Panc1 (cell line): ENCODE measurements around the gene PLCD3. TPM values are rescaled to one million over a fixed set of nuclear protein-coding genes. Genes with fewer than 3 reads are reported as not detected.

Experiments
- ATAC-seq: fragments of 200-7000 bp; cut with Tn5 transposase; 2 replicates; pipeline ENCODE4 v1.9.1; 2020; ENCODE audit warnings: mild to moderate bottlenecking, moderate library complexity
- BruUV-seq: library from RNA; stranded (reverse); fragments of 400-500 nt; replicated peaks from 2 replicates; lab custom pipeline; 2021; lab: Mats Ljungman, UMichigan
- CTCF ChIA-PET: fragments of 300-600 bp; sonication (Branson Sonifier 250); formaldehyde crosslinking; loops from one replicate; lab custom pipeline; 2022; ENCODE audit warnings: antibody characterized with exemption; lab: Charles Lee
- POLR2A ChIA-PET: fragments of 300-600 bp; sonication (Branson Sonifier 250); formaldehyde crosslinking; loops from one replicate; lab custom pipeline; 2022; ENCODE audit warnings: antibody characterized with exemption; lab: Charles Lee
- DNase-seq: peaks from one replicate; pipeline ENCODE4 v3.0.0-alpha.2; 2010; ENCODE audit warnings: low read depth, low spot score
- H3K27ac ChIP-seq: 2 replicates; pipeline ENCODE4 v1.5.1; 2011; ENCODE audit warnings: mild to moderate bottlenecking, low read length, inconsistent platforms
- H3K27me3 ChIP-seq: fragments of 200-500 bp; sonication (Bioruptor generic); 2 replicates; pipeline ENCODE4 v1.6.0; 2014; ENCODE audit warnings: low read length, inconsistent platforms; ENCODE audit not compliant: control insufficient read depth, insufficient read depth
- H3K36me3 ChIP-seq: fragments of 200-500 bp; sonication (Bioruptor generic); 2 replicates; pipeline ENCODE4 v1.5.1; 2014; ENCODE audit warnings: inconsistent platforms, mild to moderate bottlenecking, low read length, moderate library complexity; ENCODE audit not compliant: control insufficient read depth, insufficient read depth
- H3K4me1 ChIP-seq: 2 replicates; pipeline ENCODE4 v1.5.1; 2011; ENCODE audit warnings: inconsistent platforms, mild to moderate bottlenecking, low read length, moderate library complexity; ENCODE audit not compliant: control insufficient read depth, insufficient read depth
- H3K4me3 ChIP-seq, 2 experiments: 2 replicates each; pipeline ENCODE4 v1.5.1; 2011 to 2012; ENCODE audit warnings: low read depth in 2 of 2, low read length in 2 of 2, mild to moderate bottlenecking in 2 of 2, inconsistent platforms in 1 of 2, moderate library complexity in 1 of 2
- H3K9me3 ChIP-seq: fragments of 200-500 bp; sonication (Bioruptor generic); 2 replicates; pipeline ENCODE4 v1.5.1; 2014; ENCODE audit warnings: low read depth, mild to moderate bottlenecking, inconsistent platforms, low read length, moderate library complexity; ENCODE audit not compliant: control insufficient read depth, insufficient read depth
- CTCF ChIP-seq: fragments of 450-650 bp; IDR thresholded peaks from 2 replicates; pipeline ENCODE4 v1.5.1; 2017; ENCODE audit warnings: mild to moderate bottlenecking
- POLR2AphosphoS5 ChIP-seq: IDR thresholded peaks from 2 replicates; pipeline ENCODE4 v1.6.1; 2012; ENCODE audit warnings: mild to moderate bottlenecking, low read depth, low read length, moderate library complexity
- REST ChIP-seq, 2 experiments: IDR thresholded peaks; 2 replicates each; pipeline ENCODE4 v1.6.1; 2011 to 2012; ENCODE audit warnings: low read depth in 2 of 2, control low read depth in 1 of 2, low read length in 1 of 2, mild to moderate bottlenecking in 1 of 2, moderate library complexity in 1 of 2; ENCODE audit not compliant: insufficient read depth in 1 of 2
- SIN3A ChIP-seq: IDR thresholded peaks from 2 replicates; pipeline ENCODE4 v1.6.1; 2012; ENCODE audit warnings: low read depth, mild to moderate bottlenecking, low read length, moderate library complexity, borderline replicate concordance; ENCODE audit not compliant: insufficient read depth
- TCF7L2 ChIP-seq: IDR thresholded peaks from 2 replicates; pipeline ENCODE4 v1.6.1; 2011; ENCODE audit warnings: mild to moderate bottlenecking, low read depth, low read length, inconsistent platforms
- in situ Hi-C: cut with HindIII; loops from 2 replicates; pipeline ENCODE4 v1.10.0; 2016; ENCODE audit warnings: low sequenced_read_pairs, low pct_unique_long_range_greater_than_20kb
- intact Hi-C: fragments of 100-400 bp; cut with micrococcal nuclease; formaldehyde crosslinking; loops from one replicate; pipeline ENCODE4 v1.10.0; 2022; ENCODE audit not compliant: unreplicated experiment
- total RNA-seq: library from RNA; stranded (reverse); gene quantifications from one replicate; pipeline ENCODE4 v1.2.1, GENCODE V29; 2021; ENCODE audit not compliant: unreplicated experiment

Gene PLCD3
- total RNA-seq, 1 experiment from 2014 or later = 125 TPM

GRCh38 chr17:45175759-45176115, 43.4 kb upstream of the PLCD3 start:
- CTCF ChIA-PET = interaction anchor here (0.6 to 0.8 kb wide), 2 partner anchors 22 to 103 kb away, joined by 3 to 5 read pairs; no protein-coding TSS in a partner anchor
- TF ChIP-seq CTCF (no peak), TCF7L2 (no peak; the same call in 1 of the 2 replicates), POLR2AphosphoS5 (no peak), REST (IDR thresholded peaks at IDR 0.05; ENCODE audit: insufficient read depth in 1 of 2, low read depth in 2 of 2, low read length in 1 of 2) (no peak), SIN3A (no peak)
- DNase-seq (no peak), ATAC-seq (no peak)
- H3K9me3 ChIP-seq = no peaks in the 10 kb centered on the region
- H3K4me1 ChIP-seq = peaks cover 37% of the 10 kb centered on the region
- in situ Hi-C loops (no loop called here), intact Hi-C loops (no loop called here)
- BruUV-seq = no TSS peak
- H3K27me3 ChIP-seq = no peaks in the 10 kb centered on the region
- H3K36me3 ChIP-seq = no peaks in the 10 kb centered on the region
- no peak overlapping the region for H3K4me3 ChIP-seq
- peak overlapping the region; percentile 81 for H3K27ac ChIP-seq
- POLR2A ChIA-PET = interaction anchor here (0.7 kb wide), 1 partner anchor 26 kb away, joined by 3 read pairs; no protein-coding TSS in a partner anchor

- Histone ChIP-seq H3K36me3 (no peaks in the 10 kb centered on the region), H3K4me3 (peak overlapping the region in 1 of 2 experiments; percentile 24; a peak in 2 of 4 replicates), H3K9me3 (no peaks in the 10 kb centered on the region), H3K27ac (peak overlapping the region; percentile 99), H3K4me1 (peaks cover 43% of the 10 kb centered on the region), H3K27me3 (no peaks in the 10 kb centered on the region)
- ChIA-PET CTCF (interaction anchor here (0.5 to 1.4 kb wide), 5 partner anchors 24 to 130 kb away, joined by 3 to 7 read pairs (median 4); partner anchors contain the start of gene ACBD4), POLR2A (interaction anchor here (0.5 to 1.9 kb wide), 5 partner anchors 11 to 992 kb away, joined by 3 to 9 read pairs (median 3); partner anchors contain the start of genes HEXIM1 and HEXIM2)
- BruUV-seq = no TSS peak
- ATAC-seq (peak; percentile 86), DNase-seq (no peak)
- in situ Hi-C loops = no loop called here
- intact Hi-C loops = no loop called here
- TF ChIP-seq CTCF = no peak
- TF ChIP-seq POLR2AphosphoS5 = peak; percentile 53
- no peak for TF ChIP-seq SIN3A
- peak; percentile 36; the same call in 1 of the 2 replicates for TF ChIP-seq TCF7L2
Observed at GRCh38 chr17:45172541-45173286, 40.4 kb upstream of the PLCD3 start.
